Activated naive CD8-positive, alpha-beta T cell treated with anti-CD3 and anti-CD28 coated beads, Interleukin-2, amount 50 U/mL, for 24 hours (primary cell): ENCODE measurements around the gene PCED1B.
A peak's percentile ranks its signal among the peaks of the same experiment; 100 is the strongest.

Source experiments
- ATAC-seq: fragments of 150-1000 bp; cut with Tn5 transposase; one replicate; pipeline ENCODE4 v1.10.0; 2021
- DNase-seq: peaks from one replicate; pipeline ENCODE4 v3.0.0; 2021
- H3K27ac Mint-ChIP-seq: one replicate; pipeline ENCODE4 v1.8.0; 2021; ENCODE audit warnings: mild to moderate bottlenecking, mixed read lengths
- H3K27me3 Mint-ChIP-seq: one replicate; pipeline ENCODE4 v1.8.0; 2021; ENCODE audit warnings: mixed read lengths
- H3K36me3 Mint-ChIP-seq: one replicate; pipeline ENCODE4 v1.8.0; 2021; ENCODE audit warnings: low read depth, mixed read lengths
- H3K4me1 Mint-ChIP-seq: one replicate; pipeline ENCODE4 v1.8.0; 2021; ENCODE audit warnings: mixed read lengths
- H3K4me3 Mint-ChIP-seq: one replicate; pipeline ENCODE4 v1.8.0; 2021; ENCODE audit warnings: mild to moderate bottlenecking, moderate library complexity, mixed read lengths
- H3K9me3 Mint-ChIP-seq: one replicate; pipeline ENCODE4 v1.8.0; 2021; ENCODE audit warnings: mixed read lengths

PCED1B gene

GRCh38 chr12:47077206-47078085 is 2.0 kb upstream of the PCED1B start:
- peak overlapping the region; percentile 34 for H3K27ac Mint-ChIP-seq
- H3K4me1 Mint-ChIP-seq = peaks cover 52% of the 10 kb centered on the region
- H3K36me3 Mint-ChIP-seq = peaks cover 35% of the 10 kb centered on the region
- no peaks in the 10 kb centered on the region for H3K27me3 Mint-ChIP-seq
- ATAC-seq = no peak
- DNase-seq = no peak
- H3K4me3 Mint-ChIP-seq = peak overlapping the region; percentile 99
- no peaks in the 10 kb centered on the region for H3K9me3 Mint-ChIP-seq

GRCh38 chr12:47078086-47078395 is 1.4 kb upstream of the PCED1B start:
- Mint-ChIP-seq H3K36me3 (peaks cover 35% of the 10 kb centered on the region), H3K4me1 (peaks cover 58% of the 10 kb centered on the region), H3K27ac (peak overlapping the region; percentile 34), H3K27me3 (no peaks in the 10 kb centered on the region), H3K9me3 (no peaks in the 10 kb centered on the region), H3K4me3 (peak overlapping the region; percentile 99)
- no peak for ATAC-seq
- DNase-seq = no peak

GRCh38 chr12:47078733-47079467 is 521 bp upstream of the PCED1B start:
- peak; percentile 69 for ATAC-seq
- H3K4me3 Mint-ChIP-seq = peak overlapping the region; percentile 99
- peak; percentile 47 for DNase-seq
- peaks cover 35% of the 10 kb centered on the region for H3K36me3 Mint-ChIP-seq
- no peaks in the 10 kb centered on the region for H3K27me3 Mint-ChIP-seq
- no peaks in the 10 kb centered on the region for H3K9me3 Mint-ChIP-seq
- peak overlapping the region; percentile 98 for H3K27ac Mint-ChIP-seq
- peaks cover 65% of the 10 kb centered on the region for H3K4me1 Mint-ChIP-seq

- peaks cover 34% of the 10 kb centered on the region for H3K36me3 Mint-ChIP-seq
- H3K27me3 Mint-ChIP-seq = no peaks in the 10 kb centered on the region
- no peaks in the 10 kb centered on the region for H3K9me3 Mint-ChIP-seq
- peak overlapping the region; percentile 91 for H3K27ac Mint-ChIP-seq
- ATAC-seq (peak; percentile 12), DNase-seq (peak; percentile 46)
- H3K4me1 Mint-ChIP-seq = peaks cover 77% of the 10 kb centered on the region
- H3K4me3 Mint-ChIP-seq = peak overlapping the region; percentile 91
These were observed 732 bp downstream of the PCED1B start for GRCh38 chr12:47079981-47080724.

GRCh38 chr12:47080725-47081502 is 1.5 kb downstream of the PCED1B start:
- peak overlapping the region; percentile 91 for H3K4me3 Mint-ChIP-seq
- peak; percentile 77 for DNase-seq
- no peaks in the 10 kb centered on the region for H3K9me3 Mint-ChIP-seq
- H3K4me1 Mint-ChIP-seq = peaks cover 81% of the 10 kb centered on the region
- H3K27me3 Mint-ChIP-seq = no peaks in the 10 kb centered on the region
- ATAC-seq = peak; percentile 65
- H3K36me3 Mint-ChIP-seq = peaks cover 29% of the 10 kb centered on the region
- peak overlapping the region; percentile 91 for H3K27ac Mint-ChIP-seq

- DNase-seq (no peak), ATAC-seq (no peak)
- Mint-ChIP-seq H3K4me3 (peak overlapping the region; percentile 91), H3K27ac (peak overlapping the region; percentile 91), H3K9me3 (no peaks in the 10 kb centered on the region), H3K36me3 (peaks cover 21% of the 10 kb centered on the region), H3K4me1 (peaks cover 81% of the 10 kb centered on the region), H3K27me3 (no peaks in the 10 kb centered on the region)
These were observed 2.9 kb downstream of the PCED1B start for GRCh38 chr12:47082283-47082682.

- Mint-ChIP-seq H3K4me3 (peak overlapping the region; percentile 54), H3K27me3 (no peaks in the 10 kb centered on the region), H3K36me3 (peaks cover 13% of the 10 kb centered on the region), H3K9me3 (no peaks in the 10 kb centered on the region), H3K27ac (peak overlapping the region; percentile 80), H3K4me1 (peaks cover 73% of the 10 kb centered on the region)
- ATAC-seq (no peak), DNase-seq (no peak)
These were observed 3.6 kb downstream of the PCED1B start for GRCh38 chr12:47082796-47083621.

- peak overlapping the region; percentile 39 for H3K4me3 Mint-ChIP-seq
- ATAC-seq = peak; percentile 7
These were observed 4.8 kb downstream of the PCED1B start for GRCh38 chr12:47084172-47084571.

GRCh38 chr12:47085815-47086252 is 6.4 kb downstream of the PCED1B start:
- no peaks in the 10 kb centered on the region for H3K27me3 Mint-ChIP-seq
- peaks cover 61% of the 10 kb centered on the region for H3K4me1 Mint-ChIP-seq
- ATAC-seq (peak; percentile 82), DNase-seq (peak; percentile 30)
- H3K27ac Mint-ChIP-seq = peak overlapping the region; percentile 47
- peaks cover 10% of the 10 kb centered on the region for H3K9me3 Mint-ChIP-seq
- H3K36me3 Mint-ChIP-seq = peaks cover 5% of the 10 kb centered on the region
- H3K4me3 Mint-ChIP-seq = peak overlapping the region; percentile 32

More at GRCh38 chr12:47084172-47084571, 4.8 kb downstream of the PCED1B start:
- Mint-ChIP-seq H3K27me3 (no peaks in the 10 kb centered on the region), H3K9me3 (no peaks in the 10 kb centered on the region), H3K36me3 (peaks cover 3% of the 10 kb centered on the region), H3K4me1 (peaks cover 65% of the 10 kb centered on the region), H3K27ac (peak overlapping the region; percentile 80)
- no peak for DNase-seq

- no peak for DNase-seq
- ATAC-seq = no peak
- peaks cover 53% of the 10 kb centered on the region for H3K4me1 Mint-ChIP-seq
- H3K4me3 Mint-ChIP-seq = no peak overlapping the region
- H3K27ac Mint-ChIP-seq = no peak overlapping the region
- H3K36me3 Mint-ChIP-seq = peaks cover 7% of the 10 kb centered on the region
- peaks cover 19% of the 10 kb centered on the region for H3K9me3 Mint-ChIP-seq
- no peaks in the 10 kb centered on the region for H3K27me3 Mint-ChIP-seq
These were observed 7.8 kb downstream of the PCED1B start for GRCh38 chr12:47087088-47087688.

- DNase-seq = no peak
- no peaks in the 10 kb centered on the region for H3K27me3 Mint-ChIP-seq
- H3K27ac Mint-ChIP-seq = no peak overlapping the region
- peaks cover 46% of the 10 kb centered on the region for H3K4me1 Mint-ChIP-seq
- no peak for ATAC-seq
- H3K4me3 Mint-ChIP-seq = no peak overlapping the region
- peaks cover 19% of the 10 kb centered on the region for H3K9me3 Mint-ChIP-seq
- peaks cover 7% of the 10 kb centered on the region for H3K36me3 Mint-ChIP-seq
These were observed 8.9 kb downstream of the PCED1B start for GRCh38 chr12:47088021-47088944.

GRCh38 chr12:47091009-47091408 is 11.6 kb downstream of the PCED1B start:
- H3K27me3 Mint-ChIP-seq = no peaks in the 10 kb centered on the region
- DNase-seq (no peak), ATAC-seq (no peak)
- H3K27ac Mint-ChIP-seq = no peak overlapping the region
- H3K4me1 Mint-ChIP-seq = peaks cover 39% of the 10 kb centered on the region
- H3K9me3 Mint-ChIP-seq = peaks cover 19% of the 10 kb centered on the region
- H3K36me3 Mint-ChIP-seq = peaks cover 7% of the 10 kb centered on the region
- no peak overlapping the region for H3K4me3 Mint-ChIP-seq
